Bronchial epithelial cell (primary cell): ENCODE data around the gene PCSK7. TPM values are rescaled to one million over a fixed set of nuclear protein-coding genes. Genes with fewer than 3 reads are reported as not detected.
"Not testable (repeated sequence)": the region's sequence is repeated elsewhere in the genome, so short reads cannot be mapped to it uniquely, and the experiment has no call there.

Experiments
- DNase-seq: peaks from one replicate; pipeline ENCODE4 v3.0.0-alpha.2; 2010; ENCODE audit warnings: low read depth
- FAIRE-seq: peaks from 2 replicates; lab custom pipeline; 2011; peaks lifted over from hg19 to GRCh38; lab: Jason Lieb, UNC
- H3K27me3 ChIP-seq: 2 replicates; pipeline ENCODE4 v1.5.1; 2011; ENCODE audit warnings: low read length; ENCODE audit not compliant: control insufficient read depth, insufficient read depth
- H3K36me3 ChIP-seq: 2 replicates; pipeline ENCODE4 v1.5.1; 2011; ENCODE audit warnings: low read length; ENCODE audit not compliant: control insufficient read depth, insufficient read depth
- H3K4me3 ChIP-seq: 2 replicates; pipeline ENCODE4 v1.5.1; 2011; ENCODE audit warnings: mild to moderate bottlenecking, low read depth, low read length, control low read depth
- total RNA-seq: library from RNA; depleted of rRNA; stranded (reverse); fragments of >200 nt; gene quantifications from 2 replicates; pipeline ENCODE4 v1.2.1, GENCODE V29; 2014
- TF ChIP-seq, protein P1 (sequence below): IDR thresholded peaks from 2 replicates; pipeline ENCODE4 v1.5.1; 2011; ENCODE audit warnings: mild to moderate bottlenecking, moderate library complexity, low read length, control low read depth, inconsistent platforms; ENCODE audit not compliant: insufficient read depth, severe bottlenecking

The PCSK7 gene
- 27.9 and 40.3 TPM in 2 replicates for total RNA-seq

DNA sequence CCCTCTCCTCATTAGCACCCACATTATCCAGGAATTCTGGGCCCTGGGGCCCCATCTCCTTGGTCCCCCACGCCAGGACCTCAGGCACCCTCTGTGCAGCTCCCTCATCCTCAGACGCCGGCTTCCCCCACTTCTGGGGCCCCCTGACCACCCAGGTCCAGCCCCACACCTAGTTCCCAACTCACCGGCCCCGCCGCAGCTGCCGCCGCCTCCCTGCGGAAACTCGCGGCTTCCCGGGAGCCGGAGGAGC lies at the start of gene PCSK7:
Gene PCSK7 (minus strand): TSS at position 232 of the 250 bp plus-strand sequence. CDS start 2,229 bp downstream, outside the sequence.
- DNase-seq (no peak), FAIRE-seq (no peak)
- H3K36me3 ChIP-seq = peaks cover 15% of the 10 kb centered on the region
- peak within 1 kb of the TSS; percentile 50 for H3K4me3 ChIP-seq
- H3K27me3 ChIP-seq = no peaks in the 10 kb centered on the region
- TF ChIP-seq, protein P1, sequence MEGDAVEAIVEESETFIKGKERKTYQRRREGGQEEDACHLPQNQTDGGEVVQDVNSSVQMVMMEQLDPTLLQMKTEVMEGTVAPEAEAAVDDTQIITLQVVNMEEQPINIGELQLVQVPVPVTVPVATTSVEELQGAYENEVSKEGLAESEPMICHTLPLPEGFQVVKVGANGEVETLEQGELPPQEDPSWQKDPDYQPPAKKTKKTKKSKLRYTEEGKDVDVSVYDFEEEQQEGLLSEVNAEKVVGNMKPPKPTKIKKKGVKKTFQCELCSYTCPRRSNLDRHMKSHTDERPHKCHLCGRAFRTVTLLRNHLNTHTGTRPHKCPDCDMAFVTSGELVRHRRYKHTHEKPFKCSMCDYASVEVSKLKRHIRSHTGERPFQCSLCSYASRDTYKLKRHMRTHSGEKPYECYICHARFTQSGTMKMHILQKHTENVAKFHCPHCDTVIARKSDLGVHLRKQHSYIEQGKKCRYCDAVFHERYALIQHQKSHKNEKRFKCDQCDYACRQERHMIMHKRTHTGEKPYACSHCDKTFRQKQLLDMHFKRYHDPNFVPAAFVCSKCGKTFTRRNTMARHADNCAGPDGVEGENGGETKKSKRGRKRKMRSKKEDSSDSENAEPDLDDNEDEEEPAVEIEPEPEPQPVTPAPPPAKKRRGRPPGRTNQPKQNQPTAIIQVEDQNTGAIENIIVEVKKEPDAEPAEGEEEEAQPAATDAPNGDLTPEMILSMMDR = no peak

GRCh38 chr11:117281159-117281558 lies 49.3 kb upstream of the PCSK7 start:
- no peak for FAIRE-seq
- Histone ChIP-seq H3K27me3 (no peaks in the 10 kb centered on the region), H3K4me3 (no peak overlapping the region), H3K36me3 (peaks cover 6% of the 10 kb centered on the region)
- TF ChIP-seq, protein P1 = no peak
- DNase-seq = peak; percentile 89

DNA sequence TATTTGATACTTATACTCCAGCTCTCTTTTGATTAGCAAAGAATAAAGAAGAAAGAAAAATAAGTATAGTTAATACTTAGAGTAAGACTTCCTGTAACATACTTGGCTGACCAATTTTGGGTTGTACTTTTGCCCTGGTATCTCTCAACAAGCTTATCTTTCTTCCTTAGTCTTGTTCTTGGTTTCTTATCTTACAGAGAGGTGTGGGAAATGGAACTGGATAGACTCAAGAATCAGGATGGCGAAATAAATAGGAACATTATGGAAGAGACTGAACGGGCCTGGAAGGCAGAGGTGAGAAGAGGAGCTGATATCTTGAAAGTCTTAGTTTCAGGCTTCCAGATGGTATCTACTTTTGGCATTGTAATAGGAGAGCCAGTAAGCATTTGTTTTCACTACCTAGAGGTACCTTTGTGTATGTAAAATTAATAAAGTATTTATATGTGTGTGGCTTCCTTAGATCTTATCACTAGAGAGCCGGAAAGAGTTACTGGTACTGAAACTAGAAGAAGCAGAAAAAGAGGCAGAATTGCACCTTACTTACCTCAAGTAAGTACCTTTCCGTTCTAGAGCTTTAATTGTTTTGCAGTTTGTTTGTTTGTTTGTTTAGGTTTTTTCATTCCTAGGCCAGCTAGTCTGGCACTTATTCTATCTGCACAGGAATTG lies 48.0 kb upstream of the PCSK7 start:
- FAIRE-seq (no peak), DNase-seq (no peak)
- Histone ChIP-seq H3K4me3 (no peak overlapping the region), H3K36me3 (peaks cover 6% of the 10 kb centered on the region), H3K27me3 (no peaks in the 10 kb centered on the region)
- TF ChIP-seq, protein P1 = no peak

DNA sequence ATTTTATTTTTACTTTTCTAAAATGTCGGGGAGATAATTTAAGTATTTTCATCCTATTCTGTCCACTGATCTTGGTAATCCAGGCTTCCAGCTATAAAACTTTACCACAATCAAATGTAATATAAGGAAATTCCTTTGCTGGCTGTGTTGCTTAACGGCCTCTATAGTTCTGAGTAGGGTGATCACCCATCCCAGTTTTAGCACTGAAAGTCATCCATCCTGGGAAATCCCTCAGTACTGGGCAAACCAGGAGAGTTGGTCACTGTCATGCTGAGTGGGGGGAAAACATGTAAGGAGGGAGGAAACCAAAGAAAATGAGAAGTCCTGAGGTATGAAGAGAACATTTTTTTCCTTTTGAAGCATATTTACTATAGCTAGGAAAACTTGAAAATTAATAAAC lies 46.5 kb upstream of the PCSK7 start:
- Histone ChIP-seq H3K4me3 (no peak overlapping the region), H3K36me3 (peaks cover 4% of the 10 kb centered on the region), H3K27me3 (no peaks in the 10 kb centered on the region)
- FAIRE-seq (no peak), DNase-seq (no peak)
- TF ChIP-seq, protein P1 = no peak

DNA sequence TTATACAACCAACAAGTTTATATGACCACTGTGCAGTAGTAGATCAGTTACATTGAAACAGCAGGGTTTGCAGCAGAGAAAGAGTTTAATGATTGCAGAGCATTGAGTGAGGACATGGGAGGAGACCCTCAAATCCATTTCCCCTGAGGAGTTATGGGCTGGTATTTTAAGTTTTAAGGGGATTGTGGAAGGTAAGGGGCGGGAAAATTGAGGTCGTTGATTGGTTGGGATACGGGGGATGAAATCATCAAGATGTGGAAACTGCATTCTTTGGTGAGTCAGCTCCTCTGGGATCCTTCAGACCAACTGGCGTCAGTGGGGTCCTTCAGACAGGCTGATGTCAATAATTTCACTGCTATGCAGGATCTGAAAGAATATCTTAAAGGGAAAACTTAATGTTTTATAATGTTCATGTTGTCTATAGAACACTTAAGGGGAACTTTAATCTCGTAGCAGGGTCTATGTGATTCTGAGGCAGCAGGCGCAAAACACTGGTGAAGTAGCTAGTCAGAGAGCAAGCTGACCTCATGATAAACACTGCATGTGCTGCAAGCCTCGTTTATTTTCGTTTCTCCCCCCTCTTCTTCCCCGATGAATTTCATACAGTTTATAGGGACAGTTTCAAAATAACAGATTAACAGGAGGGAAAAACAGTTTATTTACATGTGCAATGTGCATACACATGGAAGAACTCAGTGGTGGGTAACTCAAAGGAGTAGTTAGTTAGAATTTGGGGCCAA lies 41.8 kb upstream of the PCSK7 start:
- Histone ChIP-seq H3K27me3 (no peaks in the 10 kb centered on the region), H3K36me3 (no peaks in the 10 kb centered on the region), H3K4me3 (no peak overlapping the region)
- DNase-seq (peak; percentile 49), FAIRE-seq (no peak)
- TF ChIP-seq, protein P1 = no peak

DNA sequence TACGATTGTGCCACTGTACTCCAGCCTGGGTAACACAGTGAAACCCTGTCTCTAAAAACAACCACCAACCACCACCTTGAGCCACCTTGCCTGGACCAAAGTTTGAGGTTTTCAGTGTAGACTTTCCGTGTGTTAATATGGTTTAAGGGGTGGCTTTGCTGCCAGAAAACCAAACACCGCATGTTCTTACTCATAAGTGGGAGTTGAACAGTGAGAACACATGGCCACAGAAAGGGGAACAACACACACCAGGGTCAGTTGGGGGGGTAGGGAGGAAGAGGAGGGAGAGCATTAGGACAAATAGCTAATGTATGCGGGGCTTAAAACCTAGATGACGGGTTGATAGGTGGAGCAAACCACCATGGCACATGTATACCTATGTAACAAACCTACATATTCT lies 40.3 kb upstream of the PCSK7 start:
- H3K27me3 ChIP-seq, DNase-seq, H3K4me3 ChIP-seq, FAIRE-seq, H3K36me3 ChIP-seq: not testable (repeated sequence)
